ACC112 (cell line): Measurements from ENCODE around the gene PDIA6.
"Not testable (repeated sequence)": the region's sequence is repeated elsewhere in the genome, so short reads cannot be mapped to it uniquely, and the experiment has no call there.

Experiments used
- H2AFZ ChIP-seq: fragments of 200-600 bp; sonication (generic); one replicate; pipeline ENCODE4 v1.6.0; 2017; ENCODE audit warnings: antibody characterized with exemption, low read length; ENCODE audit not compliant: unreplicated experiment
- H3K27ac ChIP-seq: fragments of 200-600 bp; sonication (generic); 2 replicates; pipeline ENCODE4 v1.5.1; 2014; ENCODE audit warnings: low read depth, mild to moderate bottlenecking, antibody characterized with exemption, low read length, moderate library complexity
- H3K27me3 ChIP-seq: fragments of 200-600 bp; sonication (generic); 2 replicates; pipeline ENCODE4 v1.6.1; 2014; ENCODE audit warnings: mild to moderate bottlenecking, antibody characterized with exemption, low read length, moderate library complexity, mixed read lengths; ENCODE audit not compliant: insufficient read depth
- H3K36me3 ChIP-seq: fragments of 200-600 bp; sonication (generic); 2 replicates; pipeline ENCODE4 v1.6.1; 2016; ENCODE audit warnings: mild to moderate bottlenecking, antibody characterized with exemption, low read length, moderate library complexity, mixed read lengths; ENCODE audit not compliant: insufficient read depth
- H3K4me1 ChIP-seq: fragments of 200-600 bp; sonication (generic); one replicate; pipeline ENCODE4 v1.6.1; 2016; ENCODE audit warnings: low read length, mixed read lengths; ENCODE audit not compliant: insufficient read depth, unreplicated experiment, control insufficient read depth
- H3K4me3 ChIP-seq: fragments of 200-600 bp; sonication (generic); 2 replicates; pipeline ENCODE4 v1.5.1; 2014; ENCODE audit warnings: mild to moderate bottlenecking, low read depth, low read length
- H3K79me2 ChIP-seq: fragments of 200-600 bp; sonication (generic); one replicate; pipeline ENCODE4 v1.6.0; 2016; ENCODE audit warnings: low read length; ENCODE audit not compliant: control insufficient read depth, unreplicated experiment, insufficient read depth

PDIA6 gene

GRCh38 chr2:10820562-10820961, 8.0 kb upstream of the PDIA6 start:
- Histone ChIP-seq H3K36me3 (no peaks in the 10 kb centered on the region), H2AFZ (no peak overlapping the region), H3K4me1 (no peaks in the 10 kb centered on the region), H3K27ac (no peak overlapping the region), H3K4me3 (no peak overlapping the region), H3K79me2 (no peaks in the 10 kb centered on the region), H3K27me3 (peaks cover 61% of the 10 kb centered on the region)

DNA sequence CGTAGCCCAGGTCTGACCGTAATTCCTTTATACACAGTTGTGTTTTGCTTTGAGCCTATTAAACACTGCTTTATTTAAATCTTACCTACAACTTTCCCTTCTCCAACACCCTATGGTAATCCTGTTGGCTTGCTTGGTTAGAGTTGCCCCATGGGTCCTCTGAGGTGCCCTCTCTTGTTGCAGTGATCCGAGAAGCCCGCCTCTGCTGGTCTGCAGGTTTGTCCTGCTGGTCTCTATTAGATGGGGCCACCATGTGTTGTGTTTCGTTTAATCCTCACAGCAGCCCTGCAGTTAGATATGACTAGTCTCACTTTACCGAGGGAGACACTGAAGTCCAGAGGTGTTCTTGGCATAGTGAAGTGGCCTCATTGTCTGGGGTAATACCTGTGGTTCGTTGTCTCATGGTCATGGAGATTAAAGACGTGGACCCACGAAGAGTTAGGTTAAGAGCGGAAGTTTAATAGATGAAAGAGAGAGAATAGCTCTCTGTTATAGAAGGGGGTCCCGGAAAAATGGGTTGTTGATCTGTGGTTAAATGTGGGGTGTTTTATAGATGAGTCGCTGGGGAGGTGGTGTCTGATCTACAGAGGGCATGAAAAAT, 7.2 kb upstream of the PDIA6 start:
- Histone ChIP-seq H2AFZ (no peak overlapping the region), H3K36me3 (no peaks in the 10 kb centered on the region), H3K4me1 (no peaks in the 10 kb centered on the region), H3K4me3 (no peak overlapping the region), H3K27ac (no peak overlapping the region), H3K79me2 (no peaks in the 10 kb centered on the region), H3K27me3 (peaks cover 53% of the 10 kb centered on the region)

DNA sequence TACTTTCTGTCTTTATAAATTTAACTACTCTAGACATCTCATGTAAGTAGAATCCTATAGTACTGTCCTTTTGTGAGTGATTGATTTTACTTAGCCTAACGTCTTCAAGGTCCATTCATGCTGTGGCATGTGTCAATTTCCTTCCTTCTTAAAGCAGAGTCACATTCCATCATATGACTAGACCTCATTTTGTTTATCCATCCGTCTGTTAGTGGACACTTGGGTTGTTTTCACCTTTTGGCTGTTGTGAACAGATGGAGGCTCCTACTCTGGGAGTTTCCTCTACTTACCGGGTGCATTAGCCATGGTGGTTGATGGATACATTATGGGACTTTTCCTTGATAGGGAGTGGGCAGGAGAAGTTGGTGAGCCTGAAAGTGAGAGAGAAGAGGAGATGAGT, 6.4 kb upstream of the PDIA6 start:
- Histone ChIP-seq H3K36me3 (no peaks in the 10 kb centered on the region), H3K27me3 (peaks cover 45% of the 10 kb centered on the region)

GRCh38 chr2:10818305-10818704, 5.7 kb upstream of the PDIA6 start:
- H3K27me3 ChIP-seq, result peaks cover 38% of the 10 kb centered on the region
- not testable (repeated sequence) for H2AFZ ChIP-seq, H3K4me3 ChIP-seq, H3K4me1 ChIP-seq, H3K36me3 ChIP-seq, H3K79me2 ChIP-seq, H3K27ac ChIP-seq

More for the DNA sequence above, 6.4 kb upstream of the PDIA6 start:
- Histone ChIP-seq H3K4me1 (no peaks in the 10 kb centered on the region), H2AFZ (no peak overlapping the region), H3K79me2 (no peaks in the 10 kb centered on the region), H3K27ac (no peak overlapping the region), H3K4me3 (no peak overlapping the region)

GRCh38 chr2:10817413-10817812, 4.8 kb upstream of the PDIA6 start:
- peaks cover 30% of the 10 kb centered on the region for H3K27me3 ChIP-seq
- no peaks in the 10 kb centered on the region for H3K36me3 ChIP-seq
- H2AFZ ChIP-seq, result no peak overlapping the region
- H3K4me1 ChIP-seq, result no peaks in the 10 kb centered on the region
- peaks cover under 1% of the 10 kb centered on the region for H3K79me2 ChIP-seq
- no peak overlapping the region for H3K27ac ChIP-seq
- no peak overlapping the region for H3K4me3 ChIP-seq

- Histone ChIP-seq H2AFZ (no peak overlapping the region), H3K79me2 (peaks cover 27% of the 10 kb centered on the region), H3K36me3 (no peaks in the 10 kb centered on the region), H3K27me3 (peaks cover 11% of the 10 kb centered on the region), H3K27ac (no peak overlapping the region), H3K4me3 (no peak overlapping the region), H3K4me1 (peaks cover 14% of the 10 kb centered on the region)
These were observed 2.2 kb upstream of the PDIA6 start for GRCh38 chr2:10814571-10815331.

GRCh38 chr2:10814142-10814541, 1.6 kb upstream of the PDIA6 start:
- H3K79me2 ChIP-seq, result peaks cover 33% of the 10 kb centered on the region
- peaks cover 16% of the 10 kb centered on the region for H3K4me1 ChIP-seq
- H2AFZ ChIP-seq, result no peak overlapping the region
- no peak overlapping the region for H3K27ac ChIP-seq
- H3K4me3 ChIP-seq, result no peak overlapping the region
- peaks cover 5% of the 10 kb centered on the region for H3K27me3 ChIP-seq
- no peaks in the 10 kb centered on the region for H3K36me3 ChIP-seq

- peaks cover 16% of the 10 kb centered on the region for H3K4me1 ChIP-seq
These were observed 866 bp upstream of the PDIA6 start for GRCh38 chr2:10813163-10814138.

GRCh38 chr2:10811517-10811916, 1.1 kb downstream of the PDIA6 start:
- no peaks in the 10 kb centered on the region for H3K36me3 ChIP-seq
- H3K4me3 ChIP-seq, result peak overlapping the region; percentile 83
- H3K4me1 ChIP-seq, result peaks cover 16% of the 10 kb centered on the region
- H3K27ac ChIP-seq, result no peak overlapping the region
- H3K79me2 ChIP-seq, result peaks cover 59% of the 10 kb centered on the region
- H2AFZ ChIP-seq, result peak overlapping the region; percentile 37
- no peaks in the 10 kb centered on the region for H3K27me3 ChIP-seq

More at GRCh38 chr2:10813163-10814138, 866 bp upstream of the PDIA6 start:
- peak overlapping the region; percentile 77 for H2AFZ ChIP-seq
- not testable (repeated sequence) for H3K36me3 ChIP-seq, H3K27ac ChIP-seq, H3K27me3 ChIP-seq
- peak overlapping the region; percentile 83 for H3K4me3 ChIP-seq
- H3K79me2 ChIP-seq, result peaks cover 40% of the 10 kb centered on the region
